SK-N-MC (cell line): ENCODE data around the gene NR1D1.

Experiments used
- DNase-seq: peaks from one replicate; pipeline ENCODE4 v3.0.0-alpha.2; 2011; ENCODE audit warnings: low read depth, low spot score
- H3K27ac ChIP-seq: fragments of 200-600 bp; sonication (generic); 2 replicates; pipeline ENCODE4 v1.5.1; 2016; ENCODE audit warnings: mixed run types
- H3K36me3 ChIP-seq: fragments of 200-600 bp; sonication (generic); 2 replicates; pipeline ENCODE4 v1.6.1; 2017; ENCODE audit warnings: antibody characterized with exemption, low read length, mixed read lengths; ENCODE audit not compliant: insufficient read depth
- H3K4me3 ChIP-seq: fragments of 200-600 bp; sonication (generic); 2 replicates; pipeline ENCODE4 v1.5.1; 2016
- H3K9ac ChIP-seq: fragments of 200-600 bp; sonication (generic); 2 replicates; pipeline ENCODE4 v1.8.0; 2017; ENCODE audit warnings: mixed run types, mixed read lengths; ENCODE audit not compliant: insufficient read length
- H3K9me3 ChIP-seq: fragments of 200-600 bp; sonication (generic); 2 replicates; pipeline ENCODE4 v1.6.1; 2017; ENCODE audit warnings: low read depth, mild to moderate bottlenecking, antibody characterized with exemption, low read length, moderate library complexity, mixed read lengths
- EZH2 ChIP-seq: fragments of 200-600 bp; sonication (generic); IDR thresholded peaks from one replicate; pipeline ENCODE4 v1.6.1; 2017; ENCODE audit warnings: antibody characterized with exemption
- FOXP2 ChIP-seq: optimal IDR thresholded peaks from 2 replicates; pipeline ENCODE3; 2011; ENCODE audit warnings: mild to moderate bottlenecking, moderate library complexity; ENCODE audit not compliant: insufficient read depth; ENCODE audit errors: extremely low read length, control extremely low read depth
- POLR2AphosphoS5 ChIP-seq: IDR thresholded peaks from 2 replicates; pipeline ENCODE4 v1.6.1; 2012; ENCODE audit warnings: mild to moderate bottlenecking, low read depth, low read length, borderline replicate concordance

Gene NR1D1

DNA sequence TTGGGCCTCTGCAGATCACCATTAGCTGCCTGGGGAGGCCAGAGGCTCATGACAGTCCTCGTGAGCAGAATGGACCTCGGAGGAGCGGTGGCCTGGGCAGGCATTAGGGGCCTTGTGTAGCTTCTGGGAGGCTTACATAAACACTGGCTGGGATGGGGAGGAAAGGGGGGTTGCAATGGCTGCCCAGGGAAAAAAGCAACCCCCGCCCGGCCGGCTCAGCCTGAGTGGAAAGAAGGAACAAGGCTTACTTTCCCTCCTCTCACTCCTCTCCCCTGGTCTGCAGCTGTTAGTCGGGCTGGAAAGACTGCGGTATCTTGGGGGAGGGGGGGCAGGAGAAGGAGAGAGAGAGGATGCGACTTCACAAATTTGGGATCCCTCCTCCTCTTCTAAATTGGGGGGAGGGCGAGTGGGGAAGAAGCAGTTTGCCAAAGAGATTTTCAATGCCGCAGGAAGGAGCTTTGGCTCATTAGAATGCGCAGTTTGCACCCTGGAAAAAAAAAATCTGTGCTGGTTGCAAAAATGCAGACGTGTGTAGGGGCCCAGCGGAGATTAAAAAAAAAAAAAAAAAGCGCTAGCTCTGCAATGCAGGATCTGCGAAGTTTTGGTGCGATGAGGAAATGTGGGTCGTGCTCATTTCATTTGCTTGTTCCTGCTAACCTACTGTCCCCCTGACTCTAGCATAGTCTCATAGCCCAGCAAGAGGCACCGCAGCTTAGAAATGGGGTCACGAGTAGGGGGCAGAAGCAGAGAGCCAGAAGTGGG lies 6.6 kb upstream of the NR1D1 start:
- TF ChIP-seq FOXP2, result no peak
- TF ChIP-seq EZH2, result no peak
- no peak for TF ChIP-seq POLR2AphosphoS5
- Histone ChIP-seq H3K4me3 (peak overlapping the region; percentile 56), H3K9ac (peak overlapping the region; percentile 39), H3K27ac (peak overlapping the region; percentile 97), H3K9me3 (no peaks in the 10 kb centered on the region), H3K36me3 (no peaks in the 10 kb centered on the region)
- no peak for DNase-seq

DNA sequence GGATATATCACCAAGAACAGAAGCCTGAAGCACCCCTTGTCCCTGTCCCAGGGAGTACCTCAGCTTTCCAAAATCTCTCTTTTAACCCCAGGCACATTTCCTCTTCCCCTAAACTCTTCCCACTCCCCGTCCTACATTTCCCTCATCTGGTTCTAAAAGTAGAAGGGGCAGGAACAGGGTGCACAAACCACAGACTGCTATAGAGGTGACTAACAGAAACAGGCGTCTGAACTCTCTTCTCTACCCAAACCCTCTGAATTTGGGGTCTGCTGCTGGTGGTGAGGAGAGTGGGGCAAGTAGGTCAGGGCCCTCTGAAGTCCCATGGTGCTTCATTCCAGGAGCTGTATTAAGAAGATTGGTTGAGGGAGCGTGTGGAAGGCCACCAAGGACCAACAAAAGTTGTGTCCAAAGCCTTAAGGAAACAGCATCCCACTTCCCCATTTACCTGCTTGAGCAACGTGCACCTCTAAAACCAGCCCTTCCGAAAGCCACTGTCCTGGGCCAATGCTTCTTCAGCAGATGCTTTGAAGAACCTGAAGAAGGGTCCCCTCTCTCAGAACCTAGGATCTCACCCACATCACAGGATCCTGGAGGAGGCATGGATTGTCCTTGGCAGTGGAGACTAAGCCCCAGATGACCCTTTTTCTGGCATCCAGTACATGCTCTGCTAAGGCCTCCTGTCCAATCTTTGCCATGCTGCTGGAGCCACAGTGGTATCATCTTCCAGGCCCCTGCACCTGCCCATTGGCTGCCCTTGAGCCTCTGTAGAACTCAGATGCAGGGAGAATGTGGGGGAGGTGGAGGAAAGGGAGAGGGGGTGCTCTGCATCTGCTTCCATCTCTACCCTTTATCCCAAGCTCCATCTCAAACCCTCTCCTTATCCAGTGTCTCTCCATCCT lies 5.7 kb upstream of the NR1D1 start:
- Histone ChIP-seq H3K9me3 (no peaks in the 10 kb centered on the region), H3K4me3 (peak overlapping the region; percentile 56), H3K36me3 (no peaks in the 10 kb centered on the region), H3K27ac (peak overlapping the region; percentile 97), H3K9ac (peak overlapping the region; percentile 39)
- no peak for DNase-seq
- TF ChIP-seq FOXP2 (no peak), POLR2AphosphoS5 (no peak), EZH2 (no peak)

DNA sequence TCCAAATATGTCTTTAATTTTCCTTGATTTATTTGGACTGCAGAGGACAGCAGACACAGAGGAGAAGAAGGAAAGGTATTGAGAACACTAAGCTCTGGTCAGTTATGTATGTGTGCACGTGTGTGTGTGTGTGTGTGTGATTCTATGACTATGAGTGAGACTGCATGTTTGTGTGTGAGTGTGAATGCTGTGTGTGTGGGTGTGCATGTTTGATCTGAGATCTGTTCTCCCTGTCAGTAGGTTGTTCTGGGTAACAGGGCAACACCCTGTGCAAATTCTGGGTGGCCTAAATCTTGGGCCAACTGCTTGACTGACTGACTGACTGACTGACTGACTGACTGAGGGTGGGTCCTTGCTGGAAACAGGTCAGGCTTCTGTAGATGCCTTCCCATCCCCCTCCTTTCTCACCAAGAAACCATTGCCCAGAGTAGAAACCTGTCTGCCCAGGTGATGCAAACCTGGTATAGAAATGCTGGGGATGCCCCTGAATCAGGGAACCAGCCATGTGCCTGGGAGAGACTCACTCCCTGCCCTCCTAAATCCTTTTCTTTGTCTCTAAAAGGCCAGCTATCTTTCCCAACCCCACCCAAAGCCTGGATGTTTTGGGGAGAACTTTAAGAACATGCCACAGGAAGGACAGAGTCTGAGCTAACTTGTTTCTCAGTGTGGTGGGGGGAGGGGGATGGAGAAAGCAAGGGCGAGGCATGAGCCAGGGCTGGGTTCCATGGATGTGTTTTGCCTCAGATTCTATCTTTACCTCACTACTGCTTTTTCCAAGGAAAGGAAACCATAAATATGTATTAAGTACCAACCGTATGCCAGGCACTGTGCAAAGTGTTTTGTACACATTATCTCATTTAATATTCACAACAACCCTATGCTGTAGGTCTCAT lies 4.5 kb upstream of the NR1D1 start:
- DNase-seq, result no peak
- Histone ChIP-seq H3K9ac (no peak overlapping the region), H3K36me3 (no peaks in the 10 kb centered on the region), H3K27ac (peak overlapping the region; percentile 97; the same call in 1 of the 2 replicates), H3K9me3 (no peaks in the 10 kb centered on the region), H3K4me3 (no peak overlapping the region)
- TF ChIP-seq EZH2 (no peak), FOXP2 (no peak), POLR2AphosphoS5 (no peak)

DNA sequence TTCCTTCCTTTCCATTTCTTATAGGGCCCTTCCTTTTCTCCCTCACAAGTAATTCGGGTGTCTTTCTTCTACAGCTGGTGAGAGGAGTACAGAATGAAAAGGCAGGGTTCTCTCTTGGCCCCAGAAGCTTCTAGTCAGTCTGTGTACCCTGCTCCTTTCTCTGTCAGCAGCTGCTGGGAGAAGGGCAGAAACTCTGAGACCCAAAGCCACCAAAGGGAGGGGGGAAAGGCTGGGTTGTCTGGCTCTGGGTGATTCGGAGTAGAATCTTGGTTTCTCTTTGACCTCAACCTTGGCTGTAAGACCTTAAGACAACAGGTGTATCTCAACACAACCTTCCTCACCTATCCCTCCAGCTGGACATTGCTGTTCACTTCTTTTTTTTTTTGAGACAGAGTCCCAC lies 3.3 kb upstream of the NR1D1 start:
- H3K36me3 ChIP-seq, result no peaks in the 10 kb centered on the region
- no peak overlapping the region for H3K4me3 ChIP-seq
- H3K27ac ChIP-seq, result peak overlapping the region; percentile 45; the same call in 1 of the 2 replicates
- H3K9me3 ChIP-seq, result no peaks in the 10 kb centered on the region
- no peak overlapping the region for H3K9ac ChIP-seq
- no peak for TF ChIP-seq POLR2AphosphoS5
- TF ChIP-seq EZH2, result no peak
- TF ChIP-seq FOXP2, result no peak
- DNase-seq, result no peak

DNA sequence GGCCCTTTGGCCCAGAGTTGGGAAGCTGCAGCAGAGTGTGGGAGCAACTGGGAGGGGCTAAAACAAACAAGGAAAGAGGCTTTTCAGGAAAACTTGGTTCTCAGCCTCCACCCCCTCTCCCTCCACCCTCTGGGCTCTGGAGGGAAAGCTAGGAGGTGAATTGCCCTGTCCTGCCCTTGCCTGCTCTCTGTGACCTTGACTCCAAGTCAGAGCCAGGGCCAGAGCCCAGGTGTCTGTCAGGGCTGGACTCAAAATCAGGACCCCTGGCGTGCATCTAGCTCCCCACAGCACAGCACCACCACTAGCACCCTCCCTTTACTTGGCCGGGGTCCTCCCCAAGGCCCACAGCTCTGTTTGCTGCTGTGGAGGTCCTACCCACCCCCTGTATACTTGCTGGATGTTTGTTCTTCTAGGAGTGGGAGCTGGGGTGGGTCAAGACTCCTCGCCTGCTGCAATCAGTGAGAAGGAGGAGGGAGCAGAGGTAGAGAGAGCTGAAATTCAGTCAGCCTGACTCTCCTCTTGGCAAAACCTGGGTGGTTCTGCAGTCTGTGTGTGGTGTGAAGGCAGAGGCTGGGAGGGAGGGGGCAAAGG lies 2.8 kb upstream of the NR1D1 start:
- H3K9ac ChIP-seq, result no peak overlapping the region
- H3K36me3 ChIP-seq, result no peaks in the 10 kb centered on the region
- no peaks in the 10 kb centered on the region for H3K9me3 ChIP-seq
- DNase-seq, result no peak
- H3K27ac ChIP-seq, result peak overlapping the region; percentile 45; the same call in 1 of the 2 replicates
- TF ChIP-seq EZH2, result no peak
- TF ChIP-seq POLR2AphosphoS5, result no peak
- TF ChIP-seq FOXP2, result no peak
- no peak overlapping the region for H3K4me3 ChIP-seq

DNA sequence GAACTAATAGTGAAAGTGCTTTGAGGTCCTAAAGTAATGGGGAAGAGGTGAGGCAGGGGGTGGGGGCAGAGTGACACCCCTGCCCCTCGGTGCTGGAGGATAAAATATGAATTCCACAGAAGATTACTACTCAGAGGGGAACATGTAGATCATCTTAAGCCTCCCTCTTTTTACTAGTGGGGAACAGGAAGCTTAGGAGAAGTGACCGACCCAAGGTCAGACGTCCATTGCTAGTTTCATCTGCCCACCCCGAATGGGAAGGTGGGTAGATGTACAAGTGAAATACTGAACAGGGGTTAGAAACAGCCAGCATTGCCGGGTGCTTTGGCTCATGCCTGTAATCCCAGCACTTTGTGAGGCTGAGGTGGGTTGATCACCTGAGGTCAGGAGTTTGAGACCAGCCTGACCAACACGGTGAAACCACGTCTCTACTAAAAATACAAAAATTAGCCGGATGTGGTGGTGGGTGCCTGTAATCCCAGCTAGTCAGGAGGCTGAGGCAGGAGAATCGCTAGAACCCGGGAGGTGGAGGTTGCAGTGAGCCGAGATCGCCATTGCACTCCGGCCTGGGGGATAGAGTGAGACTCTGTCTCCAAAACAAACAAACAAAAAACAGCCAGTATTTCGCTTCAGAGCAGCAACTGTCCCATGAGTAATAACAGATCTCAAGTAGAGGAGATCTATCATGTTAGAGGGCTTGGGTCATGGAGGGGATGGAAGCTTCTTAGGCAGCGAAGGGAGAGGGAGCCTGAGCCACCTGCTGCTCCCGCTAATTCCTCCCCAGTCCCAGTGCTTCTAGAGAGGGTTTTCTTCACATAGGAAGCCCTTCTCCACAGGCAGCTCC lies 1.2 kb upstream of the NR1D1 start:
- Histone ChIP-seq H3K9ac (no peak overlapping the region), H3K27ac (no peak overlapping the region), H3K9me3 (no peaks in the 10 kb centered on the region), H3K4me3 (peak overlapping the region; percentile 77; the same call in 1 of the 2 replicates), H3K36me3 (no peaks in the 10 kb centered on the region; the same call in 1 of the 2 replicates)
- TF ChIP-seq EZH2 (no peak), FOXP2 (no peak), POLR2AphosphoS5 (no peak)
- DNase-seq, result no peak
